WTC11 (cell line): ENCODE measurements around the gene KRT36. TPM values are rescaled to one million over a fixed set of nuclear protein-coding genes. Genes with fewer than 3 reads are reported as not detected.

Experiments
- ATAC-seq: fragments of 200-7000 bp; cut with Tn5 transposase; 2 replicates; pipeline ENCODE4 v1.10.0; 2021; ENCODE audit warnings: mild to moderate bottlenecking, moderate library complexity
- CTCF ChIA-PET: fragments of 300-600 bp; sonication (Branson Sonifier 250); formaldehyde crosslinking; loops from one replicate; lab custom pipeline; 2021; ENCODE audit warnings: antibody characterized with exemption; lab: Charles Lee
- POLR2A ChIA-PET: fragments of 350-600 bp; sonication (Branson Sonifier 250); formaldehyde crosslinking; loops from one replicate; lab custom pipeline; 2021; ENCODE audit warnings: antibody characterized with exemption; lab: Charles Lee
- DNase-seq: peaks from one replicate; pipeline ENCODE4 v3.0.0; 2021; ENCODE audit warnings: low spot score
- H3K27ac Mint-ChIP-seq: 2 replicates; pipeline ENCODE4 v1.8.0; 2021; ENCODE audit warnings: mixed read lengths
- H3K27me3 Mint-ChIP-seq: 2 replicates; pipeline ENCODE4 v1.8.0; 2021; ENCODE audit warnings: low read depth, mild to moderate bottlenecking, moderate library complexity, mixed read lengths
- H3K36me3 Mint-ChIP-seq: 2 replicates; pipeline ENCODE4 v1.8.0; 2021; ENCODE audit warnings: mixed read lengths
- H3K4me1 Mint-ChIP-seq: 2 replicates; pipeline ENCODE4 v1.8.0; 2022; ENCODE audit warnings: mixed read lengths
- H3K4me3 Mint-ChIP-seq: 2 replicates; pipeline ENCODE4 v1.8.0; 2021; ENCODE audit warnings: mild to moderate bottlenecking, moderate library complexity, mixed read lengths
- H3K9me3 Mint-ChIP-seq: 2 replicates; pipeline ENCODE4 v1.8.0; 2021; ENCODE audit warnings: mixed read lengths
- AFF4 ChIP-seq: sonication (generic); formaldehyde crosslinking; IDR thresholded peaks from 2 replicates; pipeline ENCODE4 v1.8.1; 2023; ENCODE audit warnings: mild to moderate bottlenecking, missing genetic modification reagents, borderline replicate concordance
- ARID4B ChIP-seq: sonication (generic); formaldehyde crosslinking; IDR thresholded peaks from 2 replicates; pipeline ENCODE4 v1.8.0; 2023; ENCODE audit warnings: missing genetic modification reagents, mild to moderate bottlenecking, borderline replicate concordance
- ATF1 ChIP-seq: sonication (generic); formaldehyde crosslinking; IDR thresholded peaks from 2 replicates; pipeline ENCODE4 v1.8.1; 2023; ENCODE audit warnings: mild to moderate bottlenecking, moderate library complexity, missing genetic modification reagents
- ATF3 ChIP-seq: sonication (generic); formaldehyde crosslinking; conservative IDR thresholded peaks from 2 replicates; pipeline ENCODE4 v1.8.1; 2022; ENCODE audit warnings: mild to moderate bottlenecking, missing genetic modification reagents
- CBFB ChIP-seq: sonication (generic); formaldehyde crosslinking; IDR thresholded peaks from 2 replicates; pipeline ENCODE4 v1.8.1; 2022; ENCODE audit warnings: mild to moderate bottlenecking, low read depth, missing genetic modification reagents
- ETV6 ChIP-seq: sonication (generic); formaldehyde crosslinking; IDR thresholded peaks from 2 replicates; pipeline ENCODE4 v1.8.1; 2022; ENCODE audit warnings: mild to moderate bottlenecking, missing genetic modification reagents
- GTF2I ChIP-seq: fragments of 250-450 bp; sonication (Bioruptor Pico); conservative IDR thresholded peaks from 2 replicates; pipeline ENCODE4 v1.4.0; 2021; ENCODE audit warnings: mild to moderate bottlenecking
- IRF2 ChIP-seq: sonication (generic); formaldehyde crosslinking; IDR thresholded peaks from 2 replicates; pipeline ENCODE4 v1.8.0; 2022; ENCODE audit warnings: low read depth, missing genetic modification reagents, borderline replicate concordance
- MYBL2 ChIP-seq: sonication (generic); formaldehyde crosslinking; IDR thresholded peaks from 2 replicates; pipeline ENCODE4 v1.8.1; 2023; ENCODE audit warnings: mild to moderate bottlenecking, moderate library complexity, missing genetic modification reagents
- PRDM15 ChIP-seq: sonication (generic); formaldehyde crosslinking; IDR thresholded peaks from 2 replicates; pipeline ENCODE4 v1.8.0; 2022; ENCODE audit warnings: missing genetic modification reagents
- RELA ChIP-seq: sonication (generic); formaldehyde crosslinking; IDR thresholded peaks from 2 replicates; pipeline ENCODE4 v1.8.1; 2022; ENCODE audit warnings: missing genetic modification reagents, mild to moderate bottlenecking, borderline replicate concordance
- TEAD4 ChIP-seq: sonication (generic); formaldehyde crosslinking; IDR thresholded peaks from 2 replicates; pipeline ENCODE4 v1.8.0; 2022; ENCODE audit warnings: mild to moderate bottlenecking, missing genetic modification reagents
- ZBTB21 ChIP-seq: sonication (generic); formaldehyde crosslinking; IDR thresholded peaks from 2 replicates; pipeline ENCODE4 v1.8.1; 2023; ENCODE audit warnings: mild to moderate bottlenecking, missing genetic modification reagents, borderline replicate concordance
- total RNA-seq: library from RNA; stranded (reverse); gene quantifications from 3 replicates; pipeline ENCODE4 v1.2.3, GENCODE V29; 2021
- TF ChIP-seq, protein P1 (sequence below): fragments of 200-600 bp; IDR thresholded peaks from 2 replicates; pipeline ENCODE4 v1.8.0; 2022; ENCODE audit warnings: antibody characterized with exemption
- TF ChIP-seq, protein P2 (sequence below): sonication (generic); formaldehyde crosslinking; IDR thresholded peaks from 2 replicates; pipeline ENCODE4 v1.8.0; 2022; ENCODE audit warnings: mild to moderate bottlenecking, missing genetic modification reagents

KRT36 gene
- total RNA-seq, 1 experiment from 2014 or later: not detected

GRCh38 chr17:41451154-41451728 lies 38.5 kb downstream of the KRT36 start:
- POLR2A ChIA-PET: no interaction called here
- no peak for TF ChIP-seq ETV6 (CRISPR knock-in tag)
- TF ChIP-seq, protein P1, sequence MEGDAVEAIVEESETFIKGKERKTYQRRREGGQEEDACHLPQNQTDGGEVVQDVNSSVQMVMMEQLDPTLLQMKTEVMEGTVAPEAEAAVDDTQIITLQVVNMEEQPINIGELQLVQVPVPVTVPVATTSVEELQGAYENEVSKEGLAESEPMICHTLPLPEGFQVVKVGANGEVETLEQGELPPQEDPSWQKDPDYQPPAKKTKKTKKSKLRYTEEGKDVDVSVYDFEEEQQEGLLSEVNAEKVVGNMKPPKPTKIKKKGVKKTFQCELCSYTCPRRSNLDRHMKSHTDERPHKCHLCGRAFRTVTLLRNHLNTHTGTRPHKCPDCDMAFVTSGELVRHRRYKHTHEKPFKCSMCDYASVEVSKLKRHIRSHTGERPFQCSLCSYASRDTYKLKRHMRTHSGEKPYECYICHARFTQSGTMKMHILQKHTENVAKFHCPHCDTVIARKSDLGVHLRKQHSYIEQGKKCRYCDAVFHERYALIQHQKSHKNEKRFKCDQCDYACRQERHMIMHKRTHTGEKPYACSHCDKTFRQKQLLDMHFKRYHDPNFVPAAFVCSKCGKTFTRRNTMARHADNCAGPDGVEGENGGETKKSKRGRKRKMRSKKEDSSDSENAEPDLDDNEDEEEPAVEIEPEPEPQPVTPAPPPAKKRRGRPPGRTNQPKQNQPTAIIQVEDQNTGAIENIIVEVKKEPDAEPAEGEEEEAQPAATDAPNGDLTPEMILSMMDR: no peak
- no peak for TF ChIP-seq PRDM15 (CRISPR knock-in tag)
- no peak for TF ChIP-seq TEAD4
- TF ChIP-seq ATF1 (CRISPR knock-in tag): no peak
- no peak for TF ChIP-seq RELA (CRISPR knock-in tag)
- no peak for TF ChIP-seq ARID4B
- TF ChIP-seq, protein P2, sequence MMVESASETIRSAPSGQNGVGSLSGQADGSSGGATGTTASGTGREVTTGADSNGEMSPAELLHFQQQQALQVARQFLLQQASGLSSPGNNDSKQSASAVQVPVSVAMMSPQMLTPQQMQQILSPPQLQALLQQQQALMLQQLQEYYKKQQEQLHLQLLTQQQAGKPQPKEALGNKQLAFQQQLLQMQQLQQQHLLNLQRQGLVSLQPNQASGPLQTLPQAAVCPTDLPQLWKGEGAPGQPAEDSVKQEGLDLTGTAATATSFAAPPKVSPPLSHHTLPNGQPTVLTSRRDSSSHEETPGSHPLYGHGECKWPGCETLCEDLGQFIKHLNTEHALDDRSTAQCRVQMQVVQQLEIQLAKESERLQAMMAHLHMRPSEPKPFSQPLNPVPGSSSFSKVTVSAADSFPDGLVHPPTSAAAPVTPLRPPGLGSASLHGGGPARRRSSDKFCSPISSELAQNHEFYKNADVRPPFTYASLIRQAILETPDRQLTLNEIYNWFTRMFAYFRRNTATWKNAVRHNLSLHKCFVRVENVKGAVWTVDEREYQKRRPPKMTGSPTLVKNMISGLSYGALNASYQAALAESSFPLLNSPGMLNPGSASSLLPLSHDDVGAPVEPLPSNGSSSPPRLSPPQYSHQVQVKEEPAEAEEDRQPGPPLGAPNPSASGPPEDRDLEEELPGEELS: no peak
- TF ChIP-seq CBFB (CRISPR knock-in tag): no peak
- TF ChIP-seq GTF2I (CRISPR knock-in tag): no peak
- TF ChIP-seq ZBTB21 (CRISPR knock-in tag): no peak
- TF ChIP-seq MYBL2 (CRISPR knock-in tag): no peak
- no peak for TF ChIP-seq IRF2 (CRISPR knock-in tag)
- no peak for TF ChIP-seq ATF3 (CRISPR knock-in tag)
- TF ChIP-seq AFF4 (CRISPR knock-in tag): no peak
- TF ChIP-seq, all 79 proteins: peak for 0
- Mint-ChIP-seq H3K4me1 (no peaks in the 10 kb centered on the region), H3K4me3 (no peak overlapping the region), H3K9me3 (peaks cover 37% of the 10 kb centered on the region), H3K27ac (no peak overlapping the region), H3K27me3 (peaks cover 10% of the 10 kb centered on the region), H3K36me3 (peaks cover 15% of the 10 kb centered on the region)
- no peak for ATAC-seq
- no peak for DNase-seq
- CTCF ChIA-PET: interaction anchor here (1.0 kb wide), 2 partner anchors 34 to 98 kb away, joined by 3 to 5 read pairs; no protein-coding TSS in a partner anchor
